ENCODE data around the gene SLC41A2. TPM values are rescaled to one million over a fixed set of nuclear protein-coding genes. Genes with fewer than 3 reads are reported as not detected.

SLC41A2 gene
- total and polyA plus RNA-seq, 3 donors from 2014 or later = 21.9 to 49.5 (median 31.6) TPM

DNA sequence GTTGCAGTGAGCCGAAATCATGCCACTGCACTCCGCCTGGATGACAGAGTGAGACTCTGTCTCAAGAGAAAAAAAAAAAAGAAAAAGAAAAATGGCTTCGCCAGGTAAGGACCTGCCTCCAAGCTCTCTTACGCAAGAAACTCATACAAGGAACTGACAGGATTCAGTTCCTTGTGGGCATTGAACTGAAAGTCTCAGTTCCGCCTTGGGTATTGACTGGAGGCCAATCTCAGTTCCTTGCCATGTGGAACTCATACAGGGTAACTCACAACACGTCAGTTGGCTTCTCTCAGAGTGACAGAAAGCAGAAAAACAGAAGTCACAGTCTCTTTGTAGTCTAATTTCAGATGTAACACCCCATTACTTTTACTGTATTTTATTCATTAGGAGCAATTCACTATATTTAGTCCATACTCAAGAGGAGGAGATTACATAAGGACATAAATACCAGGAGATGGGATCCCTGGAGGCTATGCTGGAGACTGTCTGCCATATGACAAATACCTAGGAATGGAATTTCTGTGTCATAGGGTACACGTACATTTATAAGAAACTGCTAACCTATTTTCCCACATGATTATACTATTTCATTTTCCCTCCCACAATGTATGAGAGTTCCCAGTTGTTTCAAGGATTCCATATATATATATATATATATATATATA, 16.7 kb upstream of the SLC41A2 start:
- Histone ChIP-seq H3K9me3 (no peaks in the 10 kb centered on the region), H3K4me3 (no peak overlapping the region), H3K36me3 (ENCODE audit: low read depth, missing control alignments) (no peaks in the 10 kb centered on the region), H3K4me1 (no peaks in the 10 kb centered on the region), H3K27ac (no peak overlapping the region), H3K27me3 (no peaks in the 10 kb centered on the region)
- no peak for DNase-seq
- WGBS, 2 donors = 82% methylated on average over 7 of the region's 7 CpGs
- TF ChIP-seq, protein P1, sequence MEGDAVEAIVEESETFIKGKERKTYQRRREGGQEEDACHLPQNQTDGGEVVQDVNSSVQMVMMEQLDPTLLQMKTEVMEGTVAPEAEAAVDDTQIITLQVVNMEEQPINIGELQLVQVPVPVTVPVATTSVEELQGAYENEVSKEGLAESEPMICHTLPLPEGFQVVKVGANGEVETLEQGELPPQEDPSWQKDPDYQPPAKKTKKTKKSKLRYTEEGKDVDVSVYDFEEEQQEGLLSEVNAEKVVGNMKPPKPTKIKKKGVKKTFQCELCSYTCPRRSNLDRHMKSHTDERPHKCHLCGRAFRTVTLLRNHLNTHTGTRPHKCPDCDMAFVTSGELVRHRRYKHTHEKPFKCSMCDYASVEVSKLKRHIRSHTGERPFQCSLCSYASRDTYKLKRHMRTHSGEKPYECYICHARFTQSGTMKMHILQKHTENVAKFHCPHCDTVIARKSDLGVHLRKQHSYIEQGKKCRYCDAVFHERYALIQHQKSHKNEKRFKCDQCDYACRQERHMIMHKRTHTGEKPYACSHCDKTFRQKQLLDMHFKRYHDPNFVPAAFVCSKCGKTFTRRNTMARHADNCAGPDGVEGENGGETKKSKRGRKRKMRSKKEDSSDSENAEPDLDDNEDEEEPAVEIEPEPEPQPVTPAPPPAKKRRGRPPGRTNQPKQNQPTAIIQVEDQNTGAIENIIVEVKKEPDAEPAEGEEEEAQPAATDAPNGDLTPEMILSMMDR (IDR thresholded peaks at IDR 0.05) = no peak
- no peak for TF ChIP-seq POLR2A (IDR thresholded peaks at IDR 0.05)
- intact Hi-C loops (cut with DNase I; ENCODE audit: low total_unique reads) = no loop called here

DNA sequence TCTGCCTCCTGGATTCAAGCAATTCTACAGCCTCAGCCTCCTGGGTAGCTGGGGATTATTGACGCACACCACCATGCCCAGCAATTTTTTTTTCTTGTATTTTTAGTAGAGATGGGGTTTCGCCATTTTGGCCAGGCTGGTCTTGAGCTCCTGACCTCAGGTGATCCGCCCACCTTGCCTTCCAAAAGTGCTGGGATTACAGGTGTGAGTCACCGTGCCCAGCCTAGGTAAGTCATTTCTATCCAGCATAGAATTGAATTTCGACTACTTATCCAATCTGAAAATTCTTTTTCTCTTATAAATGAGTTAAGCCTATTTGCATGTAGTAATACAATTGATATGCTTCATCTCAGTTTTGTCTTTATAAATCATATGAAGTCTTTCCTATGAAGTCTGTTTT, 15.2 kb upstream of the SLC41A2 start:
- Histone ChIP-seq H3K36me3 (ENCODE audit: low read depth, missing control alignments) (no peaks in the 10 kb centered on the region), H3K4me1 (no peaks in the 10 kb centered on the region), H3K27ac (no peak overlapping the region), H3K4me3 (no peak overlapping the region), H3K9me3 (no peaks in the 10 kb centered on the region), H3K27me3 (no peaks in the 10 kb centered on the region)
- WGBS, 2 donors = 93% methylated on average over 5 of the region's 5 CpGs
- TF ChIP-seq, protein P1 (IDR thresholded peaks at IDR 0.05) = no peak
- TF ChIP-seq POLR2A (IDR thresholded peaks at IDR 0.05) = no peak
- intact Hi-C loops (cut with DNase I; ENCODE audit: low total_unique reads) = no loop called here
- no peak for DNase-seq

DNA sequence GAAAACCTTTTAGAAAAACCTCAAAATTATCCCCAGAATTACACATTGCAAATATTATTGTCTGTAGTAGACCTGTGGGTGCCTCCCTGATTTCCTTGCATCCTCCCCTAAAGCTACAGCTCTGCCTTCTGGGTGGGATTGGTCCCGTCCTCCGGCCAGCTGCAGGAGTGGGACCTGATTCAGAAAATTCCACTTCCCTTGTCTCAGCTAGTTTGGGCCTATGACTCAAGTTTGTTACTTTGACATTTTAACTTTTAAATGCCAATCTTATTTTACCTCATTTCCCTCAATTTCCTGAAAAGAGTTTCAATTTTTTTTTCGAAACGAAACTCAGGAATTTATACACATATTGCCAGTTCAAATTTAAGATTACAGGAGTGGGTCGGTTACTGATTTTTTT, 13.2 kb upstream of the SLC41A2 start:
- intact Hi-C loops (cut with DNase I; ENCODE audit: low total_unique reads) = no loop called here
- whole genome bisulfite sequencing, 2 donors = 58 to 65% methylated on average over 5 of the region's 5 CpGs
- Histone ChIP-seq H3K4me3 (no peak overlapping the region), H3K27me3 (no peaks in the 10 kb centered on the region), H3K9me3 (no peaks in the 10 kb centered on the region), H3K36me3 (ENCODE audit: low read depth, missing control alignments) (no peaks in the 10 kb centered on the region), H3K27ac (no peak overlapping the region), H3K4me1 (no peaks in the 10 kb centered on the region)
- DNase-seq = no peak
- TF ChIP-seq, protein P1 (IDR thresholded peaks at IDR 0.05) = no peak
- no peak for TF ChIP-seq POLR2A (IDR thresholded peaks at IDR 0.05)

DNA sequence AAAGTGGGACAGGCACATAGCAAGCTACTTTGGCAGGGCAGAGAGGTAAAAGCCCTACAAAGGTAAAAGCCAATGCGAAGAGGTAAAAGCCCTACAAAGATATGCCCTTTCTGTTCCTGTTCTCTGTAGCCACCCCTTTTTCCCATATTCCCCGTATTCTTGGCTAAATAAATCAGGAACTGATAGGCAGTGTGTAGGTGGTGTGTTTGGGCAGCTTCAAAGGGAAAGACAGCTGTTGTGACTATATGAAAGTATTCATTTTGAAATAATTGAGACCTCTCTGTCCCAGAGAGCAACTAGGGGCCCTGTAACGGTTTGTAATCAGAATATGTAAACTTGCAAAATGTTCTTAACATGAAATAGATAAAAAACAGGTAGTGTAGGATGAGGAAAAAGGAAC, 11.3 kb upstream of the SLC41A2 start:
- intact Hi-C loops (cut with DNase I; ENCODE audit: low total_unique reads) = no loop called here
- H3K4me1 ChIP-seq = peaks cover 7% of the 10 kb centered on the region
- DNase-seq = no peak
- TF ChIP-seq, protein P1 (IDR thresholded peaks at IDR 0.05) = no peak
- TF ChIP-seq POLR2A (IDR thresholded peaks at IDR 0.05) = no peak
- H3K9me3 ChIP-seq = no peaks in the 10 kb centered on the region
- H3K27me3 ChIP-seq = no peaks in the 10 kb centered on the region
- no peaks in the 10 kb centered on the region for H3K36me3 ChIP-seq (ENCODE audit: low read depth, missing control alignments)
- H3K27ac ChIP-seq = peak overlapping the region in 1 of 2 donors; percentile 39
- WGBS, 2 donors = 43 to 44% methylated on average over 3 of the region's 3 CpGs
- H3K4me3 ChIP-seq = no peak overlapping the region

DNA sequence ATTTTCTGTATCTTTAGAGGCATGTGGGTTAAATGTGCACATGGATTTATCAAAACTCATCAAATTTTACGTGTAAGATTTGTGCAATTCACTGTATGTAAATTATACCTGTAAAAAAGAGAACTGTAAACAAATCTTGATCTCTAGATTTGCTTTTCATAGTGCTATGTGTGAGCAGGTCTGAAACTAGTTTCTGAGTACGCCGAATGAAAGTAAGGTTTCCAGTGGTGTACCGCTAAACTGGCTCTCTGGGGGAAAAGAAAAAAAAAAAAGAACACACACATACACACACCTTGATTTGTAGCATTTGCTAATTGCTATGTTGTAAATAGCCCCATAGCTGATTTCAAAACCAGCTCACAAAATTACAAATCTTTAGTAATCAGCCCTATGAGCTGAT, 8.6 kb upstream of the SLC41A2 start:
- 86 to 97% methylated on average over 4 of the region's 4 CpGs for WGBS, 2 donors
- TF ChIP-seq POLR2A (IDR thresholded peaks at IDR 0.05) = no peak
- TF ChIP-seq, protein P1 (IDR thresholded peaks at IDR 0.05) = no peak
- no peaks in the 10 kb centered on the region for H3K27me3 ChIP-seq
- H3K27ac ChIP-seq = no peak overlapping the region
- H3K4me3 ChIP-seq = no peak overlapping the region
- DNase-seq = no peak
- intact Hi-C loops (cut with DNase I; ENCODE audit: low total_unique reads) = no loop called here
- H3K9me3 ChIP-seq = no peaks in the 10 kb centered on the region
- H3K36me3 ChIP-seq (ENCODE audit: low read depth, missing control alignments) = no peaks in the 10 kb centered on the region
- H3K4me1 ChIP-seq = peaks cover 8% of the 10 kb centered on the region

Measured in testis (tissue), 3 donors.